A673 (cell line): ENCODE measurements around the gene DOCK8.

Experiments
- EZH2 ChIP-seq: fragments of 200-600 bp; sonication (generic); IDR thresholded peaks from 2 replicates; pipeline ENCODE4 v1.6.1; 2017; ENCODE audit warnings: borderline replicate concordance, low read depth, mild to moderate bottlenecking, mixed read lengths, antibody characterized with exemption, low read length; ENCODE audit not compliant: poor library complexity, severe bottlenecking
- TF ChIP-seq, protein P1 (sequence below): fragments of 300-800, 200-600 bp; sonication (generic); conservative IDR thresholded peaks from 2 replicates; pipeline ENCODE4 v1.5.1; 2017; ENCODE audit warnings: low read depth, mild to moderate bottlenecking, antibody characterized with exemption, low read length, moderate library complexity, mixed read lengths

DNA sequence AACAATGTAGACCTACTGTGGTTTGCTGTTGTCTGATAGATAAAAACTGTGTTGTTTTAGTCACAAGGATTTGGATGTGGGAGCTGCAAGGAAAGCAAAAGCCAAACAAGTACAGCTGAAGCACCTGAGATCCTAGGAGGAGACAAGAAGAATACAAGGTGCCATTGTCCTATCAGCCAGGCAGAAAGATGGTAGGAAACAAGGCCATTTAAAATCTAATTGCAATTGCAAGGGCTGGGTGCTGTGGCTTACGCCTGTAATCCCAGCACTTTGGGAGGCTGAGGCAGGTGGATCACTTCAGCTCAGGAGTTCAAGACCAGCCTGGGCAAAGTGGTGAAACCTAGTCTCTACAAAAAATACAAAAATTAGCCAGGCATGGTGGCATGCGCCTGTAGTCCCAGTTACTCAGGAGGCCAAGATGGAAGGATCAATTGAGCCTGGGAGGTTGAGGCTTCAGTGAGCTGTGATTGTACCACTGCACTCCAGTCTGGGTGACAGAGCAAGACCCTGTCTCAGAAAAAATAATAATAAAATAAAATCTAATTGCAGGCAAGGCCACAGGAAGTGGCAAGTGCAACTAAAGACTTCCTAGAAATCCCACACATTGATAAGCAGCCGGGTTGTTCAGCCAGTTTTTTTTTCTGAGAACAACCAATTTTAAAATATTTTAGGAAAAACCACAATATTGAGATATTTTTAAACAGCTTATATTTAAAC, 22.6 kb downstream of the DOCK8 start:
- TF ChIP-seq, protein P1, sequence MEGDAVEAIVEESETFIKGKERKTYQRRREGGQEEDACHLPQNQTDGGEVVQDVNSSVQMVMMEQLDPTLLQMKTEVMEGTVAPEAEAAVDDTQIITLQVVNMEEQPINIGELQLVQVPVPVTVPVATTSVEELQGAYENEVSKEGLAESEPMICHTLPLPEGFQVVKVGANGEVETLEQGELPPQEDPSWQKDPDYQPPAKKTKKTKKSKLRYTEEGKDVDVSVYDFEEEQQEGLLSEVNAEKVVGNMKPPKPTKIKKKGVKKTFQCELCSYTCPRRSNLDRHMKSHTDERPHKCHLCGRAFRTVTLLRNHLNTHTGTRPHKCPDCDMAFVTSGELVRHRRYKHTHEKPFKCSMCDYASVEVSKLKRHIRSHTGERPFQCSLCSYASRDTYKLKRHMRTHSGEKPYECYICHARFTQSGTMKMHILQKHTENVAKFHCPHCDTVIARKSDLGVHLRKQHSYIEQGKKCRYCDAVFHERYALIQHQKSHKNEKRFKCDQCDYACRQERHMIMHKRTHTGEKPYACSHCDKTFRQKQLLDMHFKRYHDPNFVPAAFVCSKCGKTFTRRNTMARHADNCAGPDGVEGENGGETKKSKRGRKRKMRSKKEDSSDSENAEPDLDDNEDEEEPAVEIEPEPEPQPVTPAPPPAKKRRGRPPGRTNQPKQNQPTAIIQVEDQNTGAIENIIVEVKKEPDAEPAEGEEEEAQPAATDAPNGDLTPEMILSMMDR, result no peak
- TF ChIP-seq EZH2, result no peak
